GM12891 (cell line): Measurements from ENCODE around the gene BICC1.

Experiments used
- PAX5 ChIP-seq: IDR thresholded peaks from 2 replicates; pipeline ENCODE4 v1.6.1; 2011; ENCODE audit warnings: low read length, moderate library complexity, mild to moderate bottlenecking; ENCODE audit not compliant: insufficient read depth, severe bottlenecking
- POLR2A ChIP-seq: IDR thresholded peaks from 2 replicates; pipeline ENCODE4 v1.6.1; 2011; ENCODE audit warnings: low read depth, low read length, control low read depth
- POLR2AphosphoS5 ChIP-seq: IDR thresholded peaks from 2 replicates; pipeline ENCODE4 v1.6.1; 2011; ENCODE audit warnings: low read depth, low read length, control low read depth
- POU2F2 ChIP-seq: IDR thresholded peaks from 2 replicates; pipeline ENCODE4 v1.6.1; 2011; ENCODE audit warnings: low read depth, mild to moderate bottlenecking, control low read depth, low read length, moderate library complexity
- SPI1 ChIP-seq: IDR thresholded peaks from 2 replicates; pipeline ENCODE4 v1.6.1; 2011; ENCODE audit warnings: low read depth, low read length, control low read depth
- TAF1 ChIP-seq: IDR thresholded peaks from 2 replicates; pipeline ENCODE4 v1.6.1; 2011; ENCODE audit warnings: low read depth, low read length, control low read depth

DNA sequence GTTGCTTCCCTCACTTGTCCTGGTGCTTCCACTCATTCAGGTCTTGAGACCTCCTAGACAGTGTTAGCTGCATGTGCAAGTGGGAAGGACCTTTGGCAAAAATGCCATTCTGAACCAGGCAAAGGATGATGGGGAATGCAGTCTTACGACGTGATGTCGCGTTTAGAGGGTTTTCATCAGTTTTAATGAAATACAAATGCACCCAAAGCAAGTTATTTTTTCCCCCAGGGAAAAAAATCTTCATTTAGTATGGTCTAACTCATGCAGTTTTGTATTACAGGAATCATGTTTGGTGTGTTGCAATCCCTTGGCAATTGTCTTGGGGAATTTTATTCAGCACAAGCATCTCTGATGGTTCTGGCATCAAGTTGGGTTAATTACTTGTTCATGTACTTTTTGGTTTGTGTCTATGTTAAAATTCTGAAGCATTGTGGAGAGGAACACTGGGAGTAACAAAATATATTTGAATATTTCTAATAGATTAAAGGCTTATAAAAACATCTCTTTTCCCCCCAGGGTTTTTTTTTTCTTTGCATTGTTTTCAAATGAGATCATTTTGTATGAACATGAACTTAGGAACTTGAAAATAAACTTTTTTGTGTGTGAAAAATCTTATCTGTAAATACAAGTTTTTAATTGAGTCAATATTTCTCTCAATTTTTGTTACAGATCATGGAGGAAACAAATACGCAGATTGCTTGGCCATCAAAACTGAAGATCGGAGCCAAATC, 188.9 kb downstream of the BICC1 start:
- TF ChIP-seq POLR2AphosphoS5 (no peak), POLR2A (no peak), POU2F2 (no peak), TAF1 (no peak), SPI1 (no peak), PAX5 (no peak)
